Measurements from ENCODE around the gene TIGD1. TPM values are rescaled to one million over a fixed set of nuclear protein-coding genes. Genes with fewer than 3 reads are reported as not detected.

The TIGD1 gene
- total RNA-seq, 1 donor from 2014 or later: 1.2 TPM

- no peak overlapping the region for H3K4me3 ChIP-seq
- DNase-seq (ENCODE audit: extremely low spot score in 2 of 2): no peak
- no peaks in the 10 kb centered on the region for H3K36me3 ChIP-seq
- intact Hi-C loops (cut with DNase I): no loop called here
- H3K4me1 ChIP-seq: no peaks in the 10 kb centered on the region
- TF ChIP-seq POLR2AphosphoS5 (IDR thresholded peaks at IDR 0.05; ENCODE audit: insufficient read depth in 1 of 2, low read depth in 1 of 2) (no peak), CTCF (IDR thresholded peaks at IDR 0.05) (no peak), POLR2A (IDR thresholded peaks at IDR 0.05) (no peak)
- no peaks in the 10 kb centered on the region for H3K27me3 ChIP-seq
- H3K27ac ChIP-seq: no peak overlapping the region
- no peaks in the 10 kb centered on the region for H3K9me3 ChIP-seq
These were observed 19.6 kb downstream of the TIGD1 start for GRCh38 chr2:232530626-232531260.

- H3K27me3 ChIP-seq: no peaks in the 10 kb centered on the region
- no peak overlapping the region for H3K27ac ChIP-seq
- intact Hi-C loops (cut with DNase I): no loop called here
- TF ChIP-seq POLR2AphosphoS5 (IDR thresholded peaks at IDR 0.05; ENCODE audit: insufficient read depth in 1 of 2, low read depth in 1 of 2): no peak
- no peak for TF ChIP-seq POLR2A (IDR thresholded peaks at IDR 0.05)
- no peaks in the 10 kb centered on the region for H3K36me3 ChIP-seq
- no peak overlapping the region for H3K4me3 ChIP-seq
- H3K9me3 ChIP-seq: no peaks in the 10 kb centered on the region
- H3K4me1 ChIP-seq: no peaks in the 10 kb centered on the region
- DNase-seq (ENCODE audit: extremely low spot score in 2 of 2): no peak
These were observed 20.4 kb downstream of the TIGD1 start for GRCh38 chr2:232529806-232530547.

- H3K36me3 ChIP-seq: no peaks in the 10 kb centered on the region
- TF ChIP-seq POLR2AphosphoS5 (IDR thresholded peaks at IDR 0.05; ENCODE audit: insufficient read depth in 1 of 2, low read depth in 1 of 2) (no peak), CTCF (IDR thresholded peaks at IDR 0.05) (no peak), POLR2A (IDR thresholded peaks at IDR 0.05) (no peak)
- H3K4me1 ChIP-seq: peaks cover 4% of the 10 kb centered on the region
- no peak overlapping the region for H3K4me3 ChIP-seq
- peaks cover 4% of the 10 kb centered on the region for H3K27me3 ChIP-seq
- H3K9me3 ChIP-seq: no peaks in the 10 kb centered on the region
- intact Hi-C loops (cut with DNase I): no loop called here
- no peak overlapping the region for H3K27ac ChIP-seq
- DNase-seq (ENCODE audit: extremely low spot score in 2 of 2): no peak
These were observed 21.5 kb downstream of the TIGD1 start for GRCh38 chr2:232528746-232529460.

- intact Hi-C loops (cut with DNase I): no loop called here
- H3K27ac ChIP-seq: no peak overlapping the region
- peaks cover 13% of the 10 kb centered on the region for H3K4me1 ChIP-seq
- H3K36me3 ChIP-seq: no peaks in the 10 kb centered on the region
- no peak for DNase-seq (ENCODE audit: extremely low spot score in 2 of 2)
- peaks cover 13% of the 10 kb centered on the region for H3K27me3 ChIP-seq
- no peak overlapping the region for H3K4me3 ChIP-seq
- H3K9me3 ChIP-seq: no peaks in the 10 kb centered on the region
- no peak for TF ChIP-seq CTCF (IDR thresholded peaks at IDR 0.05)
- no peak for TF ChIP-seq POLR2A (IDR thresholded peaks at IDR 0.05)
- no peak for TF ChIP-seq POLR2AphosphoS5 (IDR thresholded peaks at IDR 0.05; ENCODE audit: insufficient read depth in 1 of 2, low read depth in 1 of 2)
These were observed 22.4 kb downstream of the TIGD1 start for GRCh38 chr2:232527905-232528470.

GRCh38 chr2:232526372-232526941 lies 23.9 kb downstream of the TIGD1 start:
- intact Hi-C loops (cut with DNase I): no loop called here
- H3K4me3 ChIP-seq: no peak overlapping the region
- no peaks in the 10 kb centered on the region for H3K9me3 ChIP-seq
- H3K27me3 ChIP-seq: peaks cover 17% of the 10 kb centered on the region
- H3K36me3 ChIP-seq: no peaks in the 10 kb centered on the region
- no peak overlapping the region for H3K27ac ChIP-seq
- TF ChIP-seq CTCF (IDR thresholded peaks at IDR 0.05) (no peak), POLR2AphosphoS5 (IDR thresholded peaks at IDR 0.05; ENCODE audit: insufficient read depth in 1 of 2, low read depth in 1 of 2) (no peak), POLR2A (IDR thresholded peaks at IDR 0.05) (no peak)
- DNase-seq (ENCODE audit: extremely low spot score in 2 of 2): no peak
- peaks cover 21% of the 10 kb centered on the region for H3K4me1 ChIP-seq
